H9 (cell line): ENCODE results near the gene RARG. TPM values are rescaled to one million over a fixed set of nuclear protein-coding genes. Genes with fewer than 3 reads are reported as not detected.

ENCODE experiments used
- DNase-seq: peaks from one replicate; pipeline ENCODE4 v3.0.0-alpha.2; 2017
- H2AFZ ChIP-seq: one replicate; pipeline ENCODE4 v1.6.1; 2013; ENCODE audit warnings: mild to moderate bottlenecking, low read length, control low read depth, moderate library complexity
- H2AK5ac ChIP-seq: 2 replicates; pipeline ENCODE4 v1.6.1; 2013; ENCODE audit warnings: low read length, control low read depth, mixed read lengths; ENCODE audit not compliant: insufficient read length
- H2BK120ac ChIP-seq: one replicate; pipeline ENCODE4 v1.6.1; 2013; ENCODE audit warnings: low read depth, mild to moderate bottlenecking, low read length, control low read depth, inconsistent platforms; ENCODE audit not compliant: poor library complexity, severe bottlenecking
- H2BK12ac ChIP-seq: 2 replicates; pipeline ENCODE4 v1.6.1; 2013; ENCODE audit warnings: low read length, control low read depth, mixed read lengths, low read depth; ENCODE audit not compliant: insufficient read length
- H2BK15ac ChIP-seq: 2 replicates; pipeline ENCODE4 v1.6.1; 2013; ENCODE audit warnings: low read depth, low read length, control low read depth
- H2BK20ac ChIP-seq: one replicate; pipeline ENCODE4 v1.6.1; 2013; ENCODE audit warnings: low read depth, mild to moderate bottlenecking, low read length, control low read depth, inconsistent platforms; ENCODE audit not compliant: poor library complexity, severe bottlenecking
- H2BK5ac ChIP-seq: 2 replicates; pipeline ENCODE4 v1.6.1; 2013; ENCODE audit warnings: low read length, control low read depth, mixed read lengths; ENCODE audit not compliant: insufficient read length
- H3K14ac ChIP-seq: 2 replicates; pipeline ENCODE4 v1.6.1; 2013; ENCODE audit warnings: low read length, control low read depth; ENCODE audit not compliant: insufficient read depth
- H3K18ac ChIP-seq: 2 replicates; pipeline ENCODE4 v1.6.1; 2013; ENCODE audit warnings: low read depth, mild to moderate bottlenecking, mixed read lengths, low read length, control low read depth; ENCODE audit not compliant: insufficient read length
- H3K23ac ChIP-seq: 2 replicates; pipeline ENCODE4 v1.6.1; 2013; ENCODE audit warnings: low read length, control low read depth, mixed read lengths, low read depth; ENCODE audit not compliant: insufficient read length
- H3K23me2 ChIP-seq: 2 replicates; pipeline ENCODE4 v1.6.1; 2013; ENCODE audit warnings: low read depth, mild to moderate bottlenecking, mixed read lengths, low read length, control low read depth; ENCODE audit not compliant: insufficient read length, poor library complexity, severe bottlenecking
- H3K27ac ChIP-seq: 2 replicates; pipeline ENCODE4 v1.5.1; 2013; ENCODE audit warnings: low read length, control low read depth, mixed read lengths, low read depth; ENCODE audit not compliant: insufficient read length
- H3K27me3 ChIP-seq: 2 replicates; pipeline ENCODE4 v1.6.1; 2013; ENCODE audit warnings: low read length, control low read depth, inconsistent platforms; ENCODE audit not compliant: insufficient read depth
- H3K4ac ChIP-seq: 2 replicates; pipeline ENCODE4 v1.6.1; 2013; ENCODE audit warnings: low read depth, mild to moderate bottlenecking, control low read depth, inconsistent platforms, low read length, moderate library complexity
- H3K4me1 ChIP-seq: 2 replicates; pipeline ENCODE4 v1.6.1; 2013; ENCODE audit warnings: low read length, control low read depth, inconsistent platforms; ENCODE audit not compliant: insufficient read depth
- H3K4me2 ChIP-seq: 2 replicates; pipeline ENCODE4 v1.6.1; 2013; ENCODE audit warnings: low read length, control low read depth, mixed read lengths; ENCODE audit not compliant: insufficient read length, insufficient read depth
- H3K56ac ChIP-seq: 2 replicates; pipeline ENCODE4 v1.6.1; 2013; ENCODE audit warnings: low read depth, mild to moderate bottlenecking, mixed read lengths, low read length, control low read depth; ENCODE audit not compliant: insufficient read length
- H3K79me1 ChIP-seq: 2 replicates; pipeline ENCODE4 v1.6.1; 2013; ENCODE audit warnings: low read depth, mild to moderate bottlenecking, moderate library complexity, low read length, control low read depth, inconsistent platforms; ENCODE audit not compliant: insufficient read depth, poor library complexity, severe bottlenecking
- H3K79me2 ChIP-seq: 2 replicates; pipeline ENCODE4 v1.6.1; 2013; ENCODE audit warnings: low read length, control low read depth, inconsistent platforms; ENCODE audit not compliant: insufficient read depth
- H3K9ac ChIP-seq: 2 replicates; pipeline ENCODE4 v1.6.1; 2013; ENCODE audit warnings: low read length, control low read depth, mixed read lengths; ENCODE audit not compliant: insufficient read length; ENCODE audit errors: extremely low read depth
- H3K9me3 ChIP-seq: one replicate; pipeline ENCODE4 v1.6.1; 2013; ENCODE audit warnings: low read depth, low read length, inconsistent platforms; ENCODE audit not compliant: control insufficient read depth
- H3T11ph ChIP-seq: one replicate; pipeline ENCODE4 v1.6.1; 2013; ENCODE audit warnings: mild to moderate bottlenecking, low read length, control low read depth, inconsistent platforms
- H4K20me1 ChIP-seq: one replicate; pipeline ENCODE4 v1.6.1; 2013; ENCODE audit not compliant: control insufficient read depth, insufficient read length, insufficient read depth
- H4K5ac ChIP-seq: 2 replicates; pipeline ENCODE4 v1.6.1; 2013; ENCODE audit warnings: low read depth, mild to moderate bottlenecking, mixed read lengths, low read length, control low read depth; ENCODE audit not compliant: insufficient read length
- H4K8ac ChIP-seq: replicated peaks from 2 replicates; pipeline ENCODE4 v1.6.1; 2013; ENCODE audit warnings: low read length, control low read depth, mixed read lengths, low read depth; ENCODE audit not compliant: insufficient read length
- H4K91ac ChIP-seq: 2 replicates; pipeline ENCODE4 v1.6.1; 2013; ENCODE audit warnings: low read depth, mild to moderate bottlenecking, moderate library complexity, mixed read lengths, low read length, control low read depth; ENCODE audit not compliant: insufficient read length
- H3K27ac Mint-ChIP-seq, 3 experiments: 2 replicates in 2 of 3; 3 replicates in 1 of 3; pipeline ENCODE4 v1.8.0; 2020 to 2021; ENCODE audit warnings: mixed read lengths in 3 of 3, mild to moderate bottlenecking in 1 of 3, moderate library complexity in 1 of 3
- H3K27me3 Mint-ChIP-seq: 2 replicates; pipeline ENCODE4 v1.8.0; 2021; ENCODE audit warnings: low read depth, mild to moderate bottlenecking, moderate library complexity, mixed read lengths
- H3K36me3 Mint-ChIP-seq, 3 experiments: 2 replicates in 2 of 3; 3 replicates in 1 of 3; pipeline ENCODE4 v1.8.0; 2020 to 2021; ENCODE audit warnings: low read depth in 3 of 3, mixed read lengths in 3 of 3; ENCODE audit not compliant: insufficient read depth in 1 of 3
- H3K4me1 Mint-ChIP-seq, 2 experiments: 2 replicates each; pipeline ENCODE4 v1.8.0; 2020; ENCODE audit warnings: mixed read lengths in 2 of 2
- H3K4me3 Mint-ChIP-seq, 2 experiments: 2 replicates in 1 of 2; 3 replicates in 1 of 2; pipeline ENCODE4 v1.8.0; 2020 to 2021; ENCODE audit warnings: mild to moderate bottlenecking in 2 of 2, mixed read lengths in 2 of 2, moderate library complexity in 1 of 2
- H3K9me3 Mint-ChIP-seq, 2 experiments: 2 replicates in 1 of 2; 3 replicates in 1 of 2; pipeline ENCODE4 v1.8.0; 2020; ENCODE audit warnings: mild to moderate bottlenecking in 2 of 2, mixed read lengths in 2 of 2, moderate library complexity in 1 of 2
- WGBS: extraction: QIAGEN DNeasy Blood & Tissue Kit; methylation state at CpG from one replicate; pipeline ENCODE4 v1.1.7; 2013; ENCODE audit warnings: missing lambda C conversion rate, low lambda C conversion rate, mixed read lengths; ENCODE audit not compliant: insufficient read length; ENCODE audit errors: extremely low coverage; 5-methylcytosine and 5-hydroxymethylcytosine counted together
- total RNA-seq: library from RNA; stranded (reverse); gene quantifications from 2 replicates; pipeline ENCODE4 v1.2.1, GENCODE V29; 2021
- TF ChIP-seq, protein P1 (sequence below): fragments of 200-600 bp; sonication (generic); conservative IDR thresholded peaks from 3 replicates; pipeline ENCODE4 v1.8.0; 2021; ENCODE audit warnings: antibody characterized with exemption, mild to moderate bottlenecking

The RARG gene
- total RNA-seq, 1 experiment from 2014 or later = 43.7 TPM

DNA sequence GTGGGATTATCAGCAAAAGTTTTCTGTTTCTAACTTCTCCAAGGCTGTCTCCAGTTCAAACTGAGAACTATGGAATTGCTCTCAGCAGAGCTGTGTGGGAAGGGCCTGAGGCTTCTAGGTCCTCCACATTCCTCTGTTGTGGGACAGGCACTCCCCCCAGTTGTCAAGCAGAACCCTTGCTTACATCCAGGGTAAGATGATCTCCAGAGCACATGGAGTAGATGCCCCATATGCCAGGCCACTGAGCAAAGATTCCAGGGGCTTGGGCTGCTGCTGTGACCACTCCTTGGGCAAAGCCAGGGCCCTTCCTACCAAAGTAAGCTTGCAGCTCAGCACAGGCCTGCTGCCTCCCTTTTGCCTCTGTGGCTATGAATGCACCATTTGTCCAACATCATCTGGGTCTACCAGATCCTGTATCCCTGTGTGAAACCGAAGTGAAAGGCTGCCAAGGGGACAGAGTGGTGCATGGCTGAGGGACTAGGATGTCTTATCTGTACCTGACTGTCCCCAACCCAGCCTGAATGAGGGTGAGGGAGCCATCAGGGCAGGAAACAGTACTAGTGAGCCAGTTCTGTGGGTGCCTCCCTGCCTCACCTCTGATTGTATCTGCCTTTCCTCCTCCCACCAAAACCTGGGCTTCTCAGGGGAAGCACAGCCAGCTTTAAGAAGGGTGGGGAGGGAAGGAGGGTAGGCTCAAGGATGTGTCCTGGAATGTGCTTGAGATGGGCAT is 23.0 kb upstream of the RARG start:
- no peak overlapping the region for H4K91ac ChIP-seq
- Mint-ChIP-seq H3K36me3 (peaks cover 3 to 6% (median 5%) of the 10 kb centered on the region in 3 experiments; a peak in 4 of 7 replicates), H3K27ac (no peak overlapping the region; a peak in 1 of 7 replicates), H3K4me1 (peaks cover 18 to 19% of the 10 kb centered on the region in 2 experiments), H3K4me3 (no peak overlapping the region), H3K27me3 (no peaks in the 10 kb centered on the region), H3K9me3 (no peaks in the 10 kb centered on the region)
- H3K9ac ChIP-seq = no peak overlapping the region
- H2BK20ac ChIP-seq = no peak overlapping the region
- H3K27ac ChIP-seq = no peak overlapping the region
- H3T11ph ChIP-seq = no peak overlapping the region
- no CpG with 5 or more reads among the region's 1 CpG for WGBS
- H3K27me3 ChIP-seq = no peaks in the 10 kb centered on the region
- H3K56ac ChIP-seq = no peak overlapping the region
- no peak overlapping the region for H2BK5ac ChIP-seq
- no peak overlapping the region for H3K4me2 ChIP-seq
- H3K9me3 ChIP-seq = no peaks in the 10 kb centered on the region
- no peak overlapping the region for H3K23ac ChIP-seq
- peaks cover 3% of the 10 kb centered on the region; the same call in 1 of the 2 replicates for H3K4me1 ChIP-seq
- H3K79me1 ChIP-seq = peaks cover 4% of the 10 kb centered on the region
- no peaks in the 10 kb centered on the region for H4K20me1 ChIP-seq
- no peak overlapping the region for H4K5ac ChIP-seq
- DNase-seq = no peak
- H2AK5ac ChIP-seq = no peak overlapping the region
- TF ChIP-seq, protein P1, sequence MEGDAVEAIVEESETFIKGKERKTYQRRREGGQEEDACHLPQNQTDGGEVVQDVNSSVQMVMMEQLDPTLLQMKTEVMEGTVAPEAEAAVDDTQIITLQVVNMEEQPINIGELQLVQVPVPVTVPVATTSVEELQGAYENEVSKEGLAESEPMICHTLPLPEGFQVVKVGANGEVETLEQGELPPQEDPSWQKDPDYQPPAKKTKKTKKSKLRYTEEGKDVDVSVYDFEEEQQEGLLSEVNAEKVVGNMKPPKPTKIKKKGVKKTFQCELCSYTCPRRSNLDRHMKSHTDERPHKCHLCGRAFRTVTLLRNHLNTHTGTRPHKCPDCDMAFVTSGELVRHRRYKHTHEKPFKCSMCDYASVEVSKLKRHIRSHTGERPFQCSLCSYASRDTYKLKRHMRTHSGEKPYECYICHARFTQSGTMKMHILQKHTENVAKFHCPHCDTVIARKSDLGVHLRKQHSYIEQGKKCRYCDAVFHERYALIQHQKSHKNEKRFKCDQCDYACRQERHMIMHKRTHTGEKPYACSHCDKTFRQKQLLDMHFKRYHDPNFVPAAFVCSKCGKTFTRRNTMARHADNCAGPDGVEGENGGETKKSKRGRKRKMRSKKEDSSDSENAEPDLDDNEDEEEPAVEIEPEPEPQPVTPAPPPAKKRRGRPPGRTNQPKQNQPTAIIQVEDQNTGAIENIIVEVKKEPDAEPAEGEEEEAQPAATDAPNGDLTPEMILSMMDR = no peak
- no peak overlapping the region for H2BK15ac ChIP-seq
- no peak overlapping the region for H4K8ac ChIP-seq
- no peak overlapping the region for H2BK12ac ChIP-seq
- no peak overlapping the region for H3K18ac ChIP-seq
- H3K79me2 ChIP-seq = peaks cover 3% of the 10 kb centered on the region; the same call in 1 of the 2 replicates
- H3K14ac ChIP-seq = no peak overlapping the region
- peaks cover 14% of the 10 kb centered on the region for H3K23me2 ChIP-seq
- H2AFZ ChIP-seq = no peak overlapping the region
- no peak overlapping the region for H2BK120ac ChIP-seq
- no peak overlapping the region for H3K4ac ChIP-seq
